ENCODE measurements around the gene RGS17. TPM values are rescaled to one million over a fixed set of nuclear protein-coding genes. Genes with fewer than 3 reads are reported as not detected.
A peak's percentile ranks its signal among the peaks of the same experiment; 100 is the strongest.
"Not testable (repeated sequence)": the region's sequence is repeated elsewhere in the genome, so short reads cannot be mapped to it uniquely, and the experiment has no call there.

Gene RGS17
- total and polyA plus RNA-seq, 4 experiments from 2014 or later: not detected

- Mint-ChIP-seq H3K27me3 (no peaks in the 10 kb centered on the region), H3K9me3 (peaks cover 0 to 17% (median 12%) of the 10 kb centered on the region in 8 donors), H3K27ac (peak overlapping the region in 1 of 7 donors; percentile 70), H3K36me3 (peaks cover 52 to 60% of the 10 kb centered on the region in 2 donors), H3K4me3 (peak overlapping the region in 2 of 8 donors; percentile 8 to 39), H3K4me1 (peaks cover 17 to 40% (median 28%) of the 10 kb centered on the region in 4 donors)
- Histone ChIP-seq H3K27ac (ENCODE audit: low read depth, low read length) (no peak overlapping the region), H3K9me3 (ENCODE audit: control insufficient read depth in 1 of 2, low read length in 2 of 2) (no peaks in the 10 kb centered on the region), H3K36me3 (ENCODE audit: insufficient read depth, low read length) (peaks cover 20% of the 10 kb centered on the region), H3K4me3 (ENCODE audit: low read length in 2 of 2) (no peak overlapping the region), H3K27me3 (ENCODE audit: insufficient read depth, low read length) (no peaks in the 10 kb centered on the region), H3K4me1 (ENCODE audit: insufficient read depth, low read length) (peaks cover 35% of the 10 kb centered on the region)
- DNase-seq: no peak
- intact Hi-C loops (cut with micrococcal nuclease): no loop called here
- ChIA-PET POLR2A (ENCODE audit: partially characterized antibody) (no interaction called here), CTCF (ENCODE audit: partially characterized antibody) (interaction anchor here (1.0 to 1.7 kb wide), 3 partner anchors 18 to 26 kb away, joined by 4 to 5 read pairs (median 5); no protein-coding TSS in a partner anchor)
These were observed 157.2 kb downstream of the RGS17 start for GRCh38 chr6:152973916-152974315.

- no peak for DNase-seq
- no peaks in the 10 kb centered on the region for H3K27me3 ChIP-seq (ENCODE audit: insufficient read depth, low read length)
- H3K36me3 Mint-ChIP-seq: peaks cover 47 to 63% of the 10 kb centered on the region in 2 donors
- peaks cover 10% of the 10 kb centered on the region for H3K4me1 ChIP-seq (ENCODE audit: insufficient read depth, low read length)
- H3K36me3 ChIP-seq (ENCODE audit: insufficient read depth, low read length): peaks cover 20% of the 10 kb centered on the region
- no peak overlapping the region for H3K4me3 ChIP-seq (ENCODE audit: low read length in 2 of 2)
- no peak overlapping the region for H3K27ac ChIP-seq (ENCODE audit: low read depth, low read length)
- no peaks in the 10 kb centered on the region for H3K9me3 ChIP-seq (ENCODE audit: control insufficient read depth in 1 of 2, low read length in 2 of 2)
- peaks cover 10 to 40% (median 36%) of the 10 kb centered on the region in 8 donors for H3K9me3 Mint-ChIP-seq
- H3K4me3 Mint-ChIP-seq: no peak overlapping the region
- intact Hi-C loops (cut with micrococcal nuclease): no loop called here
- no peak overlapping the region for H3K27ac Mint-ChIP-seq
- H3K27me3 Mint-ChIP-seq: no peaks in the 10 kb centered on the region
- H3K4me1 Mint-ChIP-seq: peaks cover 2 to 6% (median 4%) of the 10 kb centered on the region in 4 donors
- CTCF ChIA-PET (ENCODE audit: partially characterized antibody): interaction anchor here (1.2 kb wide), 2 partner anchors 19 to 22 kb away, joined by 4 read pairs; no protein-coding TSS in a partner anchor
- POLR2A ChIA-PET (ENCODE audit: partially characterized antibody): no interaction called here
These were observed 161.2 kb downstream of the RGS17 start for GRCh38 chr6:152969688-152970418.

DNA sequence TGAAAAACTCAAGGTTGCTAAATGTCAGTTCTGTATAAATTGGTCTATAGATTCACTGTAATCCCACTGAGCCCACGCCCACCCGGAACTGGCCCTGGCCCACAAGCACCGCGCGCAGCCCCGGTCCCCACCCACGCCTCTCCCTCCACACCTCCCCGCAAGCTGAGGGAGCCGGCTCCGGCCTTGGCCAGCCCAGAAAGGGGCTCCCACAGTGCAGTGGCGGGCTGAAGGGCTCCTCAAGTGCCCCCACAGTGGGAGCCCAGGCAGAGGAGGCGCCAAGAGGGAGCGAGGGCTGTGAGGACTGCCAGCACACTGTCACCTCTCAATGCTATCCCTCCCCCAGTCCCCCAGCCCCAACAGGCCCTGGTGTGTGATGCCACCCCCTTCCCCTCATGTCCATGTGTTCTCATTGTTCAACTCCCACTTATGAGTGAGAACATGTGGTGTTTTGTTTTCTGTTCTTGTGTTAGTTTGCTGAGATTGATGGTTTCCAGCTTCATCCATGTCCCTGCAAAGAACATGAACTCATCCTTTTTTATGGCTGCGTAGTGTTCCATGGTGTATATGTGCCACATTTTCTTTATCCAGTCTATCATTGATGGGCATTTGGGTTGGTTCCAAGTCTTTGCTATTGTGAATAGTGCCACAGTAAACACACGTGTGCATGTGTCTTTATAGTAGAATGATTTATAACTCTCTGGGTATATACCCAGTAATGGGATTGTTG lies 164.8 kb downstream of the RGS17 start:
- H3K27ac ChIP-seq (ENCODE audit: low read depth, low read length); H3K27ac Mint-ChIP-seq; H3K36me3 ChIP-seq (ENCODE audit: insufficient read depth, low read length); DNase-seq; H3K27me3 Mint-ChIP-seq; H3K4me1 ChIP-seq (ENCODE audit: insufficient read depth, low read length); H3K9me3 ChIP-seq (ENCODE audit: control insufficient read depth in 1 of 2, low read length in 2 of 2); H3K27me3 ChIP-seq (ENCODE audit: insufficient read depth, low read length); intact Hi-C loops (cut with micrococcal nuclease); POLR2A ChIA-PET (ENCODE audit: partially characterized antibody); H3K4me1 Mint-ChIP-seq; H3K4me3 ChIP-seq (ENCODE audit: low read length in 2 of 2); H3K4me3 Mint-ChIP-seq: not testable (repeated sequence)
- H3K9me3 Mint-ChIP-seq: peaks cover 8 to 40% (median 36%) of the 10 kb centered on the region in 8 donors
- CTCF ChIA-PET (ENCODE audit: partially characterized antibody): interaction anchor here (1.5 kb wide), 1 partner anchor 18 kb away, joined by 5 read pairs; no protein-coding TSS in a partner anchor
- peaks cover 28 to 35% of the 10 kb centered on the region in 2 donors for H3K36me3 Mint-ChIP-seq

GRCh38 chr6:152959333-152959732 lies 171.7 kb downstream of the RGS17 start:
- Histone ChIP-seq H3K9me3 (ENCODE audit: control insufficient read depth in 1 of 2, low read length in 2 of 2) (no peaks in the 10 kb centered on the region), H3K4me1 (ENCODE audit: insufficient read depth, low read length) (no peaks in the 10 kb centered on the region), H3K27ac (ENCODE audit: low read depth, low read length) (no peak overlapping the region), H3K36me3 (ENCODE audit: insufficient read depth, low read length) (no peaks in the 10 kb centered on the region), H3K27me3 (ENCODE audit: insufficient read depth, low read length) (no peaks in the 10 kb centered on the region), H3K4me3 (ENCODE audit: low read length in 2 of 2) (no peak overlapping the region)
- no peak for DNase-seq
- H3K4me1 Mint-ChIP-seq: no peaks in the 10 kb centered on the region
- H3K4me3 Mint-ChIP-seq: no peak overlapping the region
- ChIA-PET CTCF (ENCODE audit: partially characterized antibody) (no interaction called here), POLR2A (ENCODE audit: partially characterized antibody) (no interaction called here)
- no peaks in the 10 kb centered on the region for H3K36me3 Mint-ChIP-seq
- H3K27me3 Mint-ChIP-seq: peaks cover 11 to 22% of the 10 kb centered on the region in 2 donors
- H3K9me3 Mint-ChIP-seq: peaks cover 0 to 4% (median 0%) of the 10 kb centered on the region in 8 donors
- intact Hi-C loops (cut with micrococcal nuclease): no loop called here
- H3K27ac Mint-ChIP-seq: no peak overlapping the region

GRCh38 chr6:152957796-152958195 lies 173.3 kb downstream of the RGS17 start:
- H3K9me3 ChIP-seq (ENCODE audit: control insufficient read depth in 1 of 2, low read length in 2 of 2): no peaks in the 10 kb centered on the region
- DNase-seq: no peak
- Mint-ChIP-seq H3K9me3 (peaks cover 0 to 4% (median 0%) of the 10 kb centered on the region in 8 donors), H3K4me3 (no peak overlapping the region), H3K27ac (no peak overlapping the region), H3K27me3 (peaks cover 11 to 24% of the 10 kb centered on the region in 2 donors), H3K4me1 (no peaks in the 10 kb centered on the region), H3K36me3 (no peaks in the 10 kb centered on the region)
- H3K4me1 ChIP-seq (ENCODE audit: insufficient read depth, low read length): no peaks in the 10 kb centered on the region
- ChIA-PET CTCF (ENCODE audit: partially characterized antibody) (interaction anchor here (1.3 kb wide), 1 partner anchor 12 kb away, joined by 4 read pairs; no protein-coding TSS in a partner anchor), POLR2A (ENCODE audit: partially characterized antibody) (no interaction called here)
- no peaks in the 10 kb centered on the region for H3K27me3 ChIP-seq (ENCODE audit: insufficient read depth, low read length)
- H3K36me3 ChIP-seq (ENCODE audit: insufficient read depth, low read length): no peaks in the 10 kb centered on the region
- H3K27ac ChIP-seq (ENCODE audit: low read depth, low read length): no peak overlapping the region
- no peak overlapping the region for H3K4me3 ChIP-seq (ENCODE audit: low read length in 2 of 2)
- intact Hi-C loops (cut with micrococcal nuclease): no loop called here

Other genes starting within 250 kb of the RGS17 start
- 10 to 100 TPM in 1 of 2 experiments, 1 to 10 TPM in 1; 9.9 to 10.4 TPM for gene FBXO5, start 148.2 kb downstream of the RGS17 start, total RNA-seq
- 1 to 10 TPM; 4.8 to 8.8 TPM for gene FBXO5, start 148.2 kb downstream of the RGS17 start, polyA plus RNA-seq
- gene MTRF1L, start 128.6 kb downstream of the RGS17 start, total RNA-seq: 10 to 100 TPM; 17.3 to 18.3 TPM
- gene MTRF1L, start 128.6 kb downstream of the RGS17 start, polyA plus RNA-seq: 1 to 10 TPM; 5.1 to 6.6 TPM

Data from CD4-positive, alpha-beta memory T cell (primary cell).